HCT116 (cell line): ENCODE data around the gene FRAS1. TPM values are rescaled to one million over a fixed set of nuclear protein-coding genes. Genes with fewer than 3 reads are reported as not detected.

Experiments used
- ATAC-seq: fragments of 200-7000 bp; cut with Tn5 transposase; 2 replicates; pipeline ENCODE4 v1.9.1; 2020; ENCODE audit warnings: mild to moderate bottlenecking, moderate library complexity
- BruUV-seq: library from RNA; stranded (reverse); fragments of 400-500 nt; replicated peaks from 2 replicates; lab custom pipeline; 2021; lab: Mats Ljungman, UMichigan
- CTCF ChIA-PET: fragments of 300-600 bp; sonication (Branson Sonifier 250); formaldehyde crosslinking; loops from one replicate; lab custom pipeline; 2021; ENCODE audit warnings: antibody characterized with exemption; lab: Charles Lee
- POLR2A ChIA-PET: fragments of 300-600, 350-600 bp; sonication (Branson Sonifier 250); formaldehyde crosslinking; loops from one replicate; lab custom pipeline; 2021; ENCODE audit warnings: antibody characterized with exemption; lab: Charles Lee
- RAD21 ChIA-PET, 2 experiments: fragments of 300-600 bp; sonication (Branson Sonifier 250); formaldehyde crosslinking; loops; one replicate each; lab custom pipeline; 2023; ENCODE audit warnings: low total read pairs in 2 of 2; ENCODE audit not compliant: uncharacterized antibody in 2 of 2, unreplicated experiment in 2 of 2, low non-redundant PET in 1 of 2; lab: Charles Lee
- DNase-seq: peaks from one replicate; pipeline ENCODE4 v3.0.0-alpha.2; 2010; ENCODE audit warnings: low read depth, low spot score
- H2AFZ ChIP-seq: fragments of 200-600 bp; shearing (Covaris generic), sonication (generic); 2 replicates; pipeline ENCODE4 v1.6.1; 2017; ENCODE audit warnings: low read depth, mixed run types, mixed read lengths, antibody characterized with exemption, low read length; ENCODE audit not compliant: poor library complexity, severe bottlenecking
- H3K27ac ChIP-seq: 2 replicates; pipeline ENCODE4 v1.5.1; 2012; ENCODE audit warnings: low read depth, low read length
- H3K27me3 ChIP-seq: fragments of 200-600 bp; sonication (generic); 2 replicates; pipeline ENCODE4 v1.6.1; 2016; ENCODE audit warnings: mixed run types, low read length, mixed read lengths; ENCODE audit not compliant: insufficient read depth
- H3K36me3 ChIP-seq, 2 experiments: fragments of 200-500 bp in 1 of 2; fragments of 200-600 bp in 1 of 2; sonication (Bioruptor generic) in 1 of 2; sonication (generic) in 1 of 2; 2 replicates each; pipeline versions ENCODE4 v1.5.1 to v1.6.1; 2014 to 2016; ENCODE audit warnings: low read length in 2 of 2, inconsistent platforms in 1 of 2, mixed read lengths in 1 of 2, mixed run types in 1 of 2; ENCODE audit not compliant: insufficient read depth in 2 of 2, control insufficient read depth in 1 of 2
- H3K4me1 ChIP-seq, 2 experiments: fragments of 200-600 bp in 1 of 2; sonication (generic) in 1 of 2; 2 replicates each; pipeline versions ENCODE4 v1.5.1 to v1.6.1; 2012 to 2017; ENCODE audit warnings: low read length in 2 of 2, inconsistent platforms in 1 of 2, mild to moderate bottlenecking in 1 of 2, mixed read lengths in 1 of 2, mixed run types in 1 of 2, moderate library complexity in 1 of 2; ENCODE audit not compliant: insufficient read depth in 2 of 2, control insufficient read depth in 1 of 2
- H3K4me2 ChIP-seq: fragments of 200-600 bp; sonication (generic); 2 replicates; pipeline ENCODE4 v1.6.1; 2017; ENCODE audit warnings: mixed run types, low read length, mixed read lengths
- H3K4me3 ChIP-seq, 2 experiments: fragments of 200-600 bp in 1 of 2; sonication (generic) in 1 of 2; replicated peaks in 1 of 2; 2 replicates each; pipeline ENCODE4 v1.5.1; 2011 to 2016; ENCODE audit warnings: low read length in 2 of 2, control low read depth in 1 of 2, low read depth in 1 of 2, mild to moderate bottlenecking in 1 of 2, mixed read lengths in 1 of 2, mixed run types in 1 of 2
- H3K79me2 ChIP-seq: fragments of 200-600 bp; sonication (generic); 2 replicates; pipeline ENCODE4 v1.6.1; 2017; ENCODE audit warnings: mild to moderate bottlenecking, mixed run types, low read length, moderate library complexity, mixed read lengths; ENCODE audit not compliant: insufficient read depth
- H3K9ac ChIP-seq: fragments of 200-600 bp; sonication (generic); 2 replicates; pipeline ENCODE4 v1.6.1; 2016; ENCODE audit warnings: low read length, mixed read lengths
- H3K9me2 ChIP-seq: fragments of 200-600 bp; sonication (generic), shearing (Covaris generic); 2 replicates; pipeline ENCODE4 v1.6.1; 2017; ENCODE audit warnings: mixed run types, mild to moderate bottlenecking, moderate library complexity; ENCODE audit not compliant: insufficient read depth
- H3K9me3 ChIP-seq, 2 experiments: fragments of 200-500 bp in 1 of 2; fragments of 200-600 bp in 1 of 2; sonication (Bioruptor generic) in 1 of 2; sonication (generic) in 1 of 2; 2 replicates each; pipeline ENCODE4 v1.6.1; 2014 to 2017; ENCODE audit warnings: low read length in 2 of 2, mixed read lengths in 2 of 2, inconsistent platforms in 1 of 2, low read depth in 1 of 2, mild to moderate bottlenecking in 1 of 2, mixed run types in 1 of 2, moderate library complexity in 1 of 2; ENCODE audit not compliant: control insufficient read depth in 1 of 2, insufficient read depth in 1 of 2
- H4K20me1 ChIP-seq: fragments of 200-600 bp; sonication (generic), shearing (Covaris generic); 2 replicates; pipeline ENCODE4 v1.6.1; 2017; ENCODE audit warnings: mixed run types, mild to moderate bottlenecking, moderate library complexity; ENCODE audit not compliant: insufficient read depth
- CBX3 ChIP-seq: IDR thresholded peaks from 2 replicates; pipeline ENCODE4 v1.6.1; 2012; ENCODE audit warnings: low read depth
- CEBPB ChIP-seq: IDR thresholded peaks from 2 replicates; pipeline ENCODE4 v1.6.1; 2012; ENCODE audit warnings: low read depth
- EGR1 ChIP-seq: IDR thresholded peaks from 2 replicates; pipeline ENCODE4 v1.6.1; 2012; ENCODE audit warnings: low read depth
- ELF1 ChIP-seq: IDR thresholded peaks from 2 replicates; pipeline ENCODE4 v1.6.1; 2012; ENCODE audit warnings: low read depth, borderline replicate concordance
- EZH2phosphoT487 ChIP-seq: fragments of 200-600 bp; IDR thresholded peaks from 2 replicates; pipeline ENCODE4 v1.6.1; 2018; ENCODE audit warnings: antibody characterized with exemption, borderline replicate concordance
- FOSL1 ChIP-seq: IDR thresholded peaks from 2 replicates; pipeline ENCODE4 v1.6.1; 2012; ENCODE audit warnings: low read depth
- JUND ChIP-seq: IDR thresholded peaks from 2 replicates; pipeline ENCODE4 v1.6.1; 2012
- POLR2A ChIP-seq: IDR thresholded peaks from 2 replicates; pipeline ENCODE4 v1.7.0; 2011; ENCODE audit warnings: borderline replicate concordance; ENCODE audit not compliant: insufficient read depth, insufficient read length; ENCODE audit errors: extremely low read depth
- POLR2AphosphoS5 ChIP-seq: IDR thresholded peaks from 2 replicates; pipeline ENCODE4 v1.6.1; 2011; ENCODE audit warnings: mild to moderate bottlenecking, low read depth, low read length, moderate library complexity
- RAD21 ChIP-seq: IDR thresholded peaks from 2 replicates; pipeline ENCODE4 v1.6.1; 2012; ENCODE audit warnings: low read depth, mild to moderate bottlenecking
- SIN3A ChIP-seq: IDR thresholded peaks from 2 replicates; pipeline ENCODE4 v1.6.1; 2012; ENCODE audit warnings: low read depth
- SP1 ChIP-seq: IDR thresholded peaks from 2 replicates; pipeline ENCODE4 v1.6.1; 2012; ENCODE audit warnings: low read depth
- YY1 ChIP-seq: IDR thresholded peaks from 2 replicates; pipeline ENCODE4 v1.6.1; 2011; ENCODE audit warnings: low read length, low read depth, moderate library complexity, mild to moderate bottlenecking; ENCODE audit not compliant: insufficient replicate concordance; ENCODE audit errors: extremely low read depth
- intact Hi-C: fragments of 100-400 bp; cut with micrococcal nuclease; formaldehyde crosslinking; loops from 2 replicates; pipeline ENCODE4 v1.10.0; 2022
- total RNA-seq: library from RNA; stranded (reverse); gene quantifications from one replicate; pipeline ENCODE4 v1.2.1, GENCODE V29; 2021; ENCODE audit not compliant: unreplicated experiment
- TF ChIP-seq, protein P1 (sequence below): IDR thresholded peaks from 2 replicates; pipeline ENCODE4 v1.6.1; 2012

The FRAS1 gene
- total RNA-seq, 1 experiment from 2014 or later: 33.5 TPM

- ATAC-seq: no peak
- no peak overlapping the region for H3K4me2 ChIP-seq
- H2AFZ ChIP-seq: no peak overlapping the region
- H3K4me1 ChIP-seq: no peaks in the 10 kb centered on the region
- H3K79me2 ChIP-seq: no peaks in the 10 kb centered on the region
- no peaks in the 10 kb centered on the region for H3K9me2 ChIP-seq
- H3K36me3 ChIP-seq: 0 out of 4 replicates have a peak, but pooled peaks cover 0 to 13% of the 10 kb centered on the region in 2 experiments
- H4K20me1 ChIP-seq: no peaks in the 10 kb centered on the region
- H3K4me3 ChIP-seq: no peak overlapping the region
- H3K9me3 ChIP-seq: no peaks in the 10 kb centered on the region
- BruUV-seq: no TSS peak
- RAD21 ChIA-PET: no interaction called here
- intact Hi-C loops: no loop called here
- CTCF ChIA-PET: no interaction called here
- no peak overlapping the region for H3K27ac ChIP-seq
- TF ChIP-seq SIN3A: no peak
- no peak for TF ChIP-seq SP1
- TF ChIP-seq, protein P1, sequence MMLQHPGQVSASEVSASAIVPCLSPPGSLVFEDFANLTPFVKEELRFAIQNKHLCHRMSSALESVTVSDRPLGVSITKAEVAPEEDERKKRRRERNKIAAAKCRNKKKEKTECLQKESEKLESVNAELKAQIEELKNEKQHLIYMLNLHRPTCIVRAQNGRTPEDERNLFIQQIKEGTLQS: no peak
- TF ChIP-seq YY1: no peak
- TF ChIP-seq POLR2A: no peak
- TF ChIP-seq ELF1: no peak
- no peak for TF ChIP-seq EGR1
- no peak for TF ChIP-seq EZH2phosphoT487
- no peak for TF ChIP-seq JUND
- no peak for TF ChIP-seq FOSL1
- H3K27me3 ChIP-seq: no peaks in the 10 kb centered on the region
- DNase-seq: no peak
- H3K9ac ChIP-seq: no peak overlapping the region
- POLR2A ChIA-PET: no interaction called here
Observed at GRCh38 chr4:78310007-78310739, 253.1 kb downstream of the FRAS1 start.

- no peak for ATAC-seq
- TF ChIP-seq ELF1: no peak
- TF ChIP-seq CBX3: no peak
- no peak for TF ChIP-seq RAD21
- no peak for TF ChIP-seq CEBPB
- no peak for TF ChIP-seq YY1
- no peak for TF ChIP-seq EGR1
- TF ChIP-seq POLR2AphosphoS5: no peak
- TF ChIP-seq JUND: no peak
- no peak for TF ChIP-seq SP1
- no peak overlapping the region for H3K9ac ChIP-seq
- H3K4me2 ChIP-seq: no peak overlapping the region
- no peak overlapping the region for H3K27ac ChIP-seq
- no peaks in the 10 kb centered on the region for H3K9me2 ChIP-seq
- H3K9me3 ChIP-seq: no peaks in the 10 kb centered on the region
- no peaks in the 10 kb centered on the region for H3K27me3 ChIP-seq
- DNase-seq: no peak
- H3K79me2 ChIP-seq: no peaks in the 10 kb centered on the region
- intact Hi-C loops: no loop called here
- no peak overlapping the region for H2AFZ ChIP-seq
- RAD21 ChIA-PET: no interaction called here
- no peaks in the 10 kb centered on the region for H4K20me1 ChIP-seq
- 0 out of 4 replicates have a peak, but pooled peaks cover 0 to 13% of the 10 kb centered on the region in 2 experiments for H3K36me3 ChIP-seq
- H3K4me3 ChIP-seq: no peak overlapping the region
- BruUV-seq: no TSS peak
- POLR2A ChIA-PET: no interaction called here
- H3K4me1 ChIP-seq: no peaks in the 10 kb centered on the region
- CTCF ChIA-PET: no interaction called here
Observed at GRCh38 chr4:78310740-78311115, 253.6 kb downstream of the FRAS1 start.
